ENCODE results near the gene AOPEP.

AOPEP gene

DNA sequence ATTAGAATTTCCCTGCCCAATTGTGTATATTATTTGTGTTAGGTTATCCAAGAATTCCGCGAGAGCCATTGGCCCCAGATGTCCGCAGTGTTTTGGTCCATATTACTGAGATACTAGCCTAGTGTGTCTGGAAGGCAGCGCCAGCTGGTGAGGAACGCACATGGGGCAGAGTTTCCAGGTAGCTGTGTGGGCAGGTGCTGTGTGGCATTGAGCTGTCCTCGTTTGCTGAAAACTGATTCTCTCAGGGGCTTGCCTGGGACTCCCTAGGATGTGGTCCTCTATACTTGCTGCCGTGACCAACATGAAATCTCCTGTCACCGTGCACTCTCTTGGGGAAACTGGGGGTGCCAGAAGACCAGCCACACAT is 302.3 kb downstream of the AOPEP start:
- TF ChIP-seq, protein P1, sequence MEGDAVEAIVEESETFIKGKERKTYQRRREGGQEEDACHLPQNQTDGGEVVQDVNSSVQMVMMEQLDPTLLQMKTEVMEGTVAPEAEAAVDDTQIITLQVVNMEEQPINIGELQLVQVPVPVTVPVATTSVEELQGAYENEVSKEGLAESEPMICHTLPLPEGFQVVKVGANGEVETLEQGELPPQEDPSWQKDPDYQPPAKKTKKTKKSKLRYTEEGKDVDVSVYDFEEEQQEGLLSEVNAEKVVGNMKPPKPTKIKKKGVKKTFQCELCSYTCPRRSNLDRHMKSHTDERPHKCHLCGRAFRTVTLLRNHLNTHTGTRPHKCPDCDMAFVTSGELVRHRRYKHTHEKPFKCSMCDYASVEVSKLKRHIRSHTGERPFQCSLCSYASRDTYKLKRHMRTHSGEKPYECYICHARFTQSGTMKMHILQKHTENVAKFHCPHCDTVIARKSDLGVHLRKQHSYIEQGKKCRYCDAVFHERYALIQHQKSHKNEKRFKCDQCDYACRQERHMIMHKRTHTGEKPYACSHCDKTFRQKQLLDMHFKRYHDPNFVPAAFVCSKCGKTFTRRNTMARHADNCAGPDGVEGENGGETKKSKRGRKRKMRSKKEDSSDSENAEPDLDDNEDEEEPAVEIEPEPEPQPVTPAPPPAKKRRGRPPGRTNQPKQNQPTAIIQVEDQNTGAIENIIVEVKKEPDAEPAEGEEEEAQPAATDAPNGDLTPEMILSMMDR (IDR thresholded peaks at IDR 0.05; ENCODE audit: borderline replicate concordance, control extremely low read depth, extremely low read depth, insufficient read depth, missing control alignments) = no peak
- no peak for DNase-seq (ENCODE audit: low spot score)
- in situ Hi-C loops (cut with MboI; ENCODE audit: low sequenced_read_pairs, unreplicated experiment) = no loop called here

DNA sequence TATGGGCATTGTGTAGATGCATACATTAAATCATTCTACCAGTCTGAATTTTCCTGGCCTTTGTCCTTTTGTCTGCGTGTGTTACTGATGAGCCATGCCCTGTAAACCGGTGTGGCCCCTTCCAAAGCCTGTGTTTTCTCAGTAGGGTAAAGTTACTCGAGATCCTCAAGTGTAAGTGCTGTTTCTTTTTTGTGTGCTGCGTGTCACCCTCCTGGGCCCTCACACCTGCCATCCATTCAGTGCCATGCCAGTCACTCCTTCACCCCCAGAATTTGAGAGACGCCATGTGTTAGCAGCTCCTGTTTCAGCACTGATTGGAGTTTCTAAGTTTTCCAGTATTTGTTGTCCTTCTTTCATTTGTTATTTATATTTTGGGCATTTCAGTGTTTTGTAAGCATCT is 302.8 kb downstream of the AOPEP start:
- in situ Hi-C loops (cut with MboI; ENCODE audit: low sequenced_read_pairs, unreplicated experiment) = no loop called here
- DNase-seq (ENCODE audit: low spot score) = no peak
- TF ChIP-seq, protein P1 (IDR thresholded peaks at IDR 0.05; ENCODE audit: borderline replicate concordance, control extremely low read depth, extremely low read depth, insufficient read depth, missing control alignments) = no peak

DNA sequence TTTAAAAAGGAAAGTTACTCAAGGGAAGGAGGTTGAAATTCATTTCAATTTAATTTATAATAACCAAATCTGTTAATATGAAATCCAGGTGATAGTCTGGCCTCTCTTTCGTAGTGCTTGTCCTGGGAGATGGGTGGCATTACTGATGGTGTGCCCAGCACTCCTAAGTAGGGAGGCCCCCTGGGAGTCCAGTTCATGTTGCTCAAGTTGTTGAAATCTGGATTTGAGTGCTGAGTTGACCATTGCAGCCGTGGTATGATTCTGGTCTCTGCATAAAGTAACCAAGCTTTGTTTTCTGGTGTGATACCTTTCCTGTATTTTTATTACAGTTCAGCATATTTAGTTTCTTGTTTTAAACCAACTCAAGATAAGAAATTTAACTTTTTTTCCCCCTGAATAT is 303.2 kb downstream of the AOPEP start:
- no peak for DNase-seq (ENCODE audit: low spot score)
- in situ Hi-C loops (cut with MboI; ENCODE audit: low sequenced_read_pairs, unreplicated experiment) = no loop called here
- TF ChIP-seq, protein P1 (IDR thresholded peaks at IDR 0.05; ENCODE audit: borderline replicate concordance, control extremely low read depth, extremely low read depth, insufficient read depth, missing control alignments) = no peak

DNA sequence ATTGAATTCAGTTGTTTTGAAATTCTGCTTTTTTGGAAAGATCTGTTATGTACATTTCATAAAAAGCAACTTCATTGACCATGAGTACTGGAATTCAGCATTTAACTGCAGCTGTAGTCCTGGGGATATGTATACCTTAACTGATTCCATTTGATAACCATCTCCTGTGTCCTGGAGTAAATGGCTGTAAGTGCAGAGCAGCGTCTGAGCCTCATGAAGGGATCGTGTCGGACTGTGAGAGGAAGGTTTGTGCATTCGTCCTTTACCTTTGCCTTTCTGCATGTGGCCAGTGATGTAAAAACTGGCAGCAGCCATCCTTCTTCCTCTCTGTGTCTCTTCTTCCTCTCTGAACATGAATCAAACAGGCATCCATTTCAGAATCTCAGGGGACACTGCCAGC is 303.8 kb downstream of the AOPEP start:
- no peak for DNase-seq (ENCODE audit: low spot score)
- TF ChIP-seq, protein P1 (IDR thresholded peaks at IDR 0.05; ENCODE audit: borderline replicate concordance, control extremely low read depth, extremely low read depth, insufficient read depth, missing control alignments) = no peak
- in situ Hi-C loops (cut with MboI; ENCODE audit: low sequenced_read_pairs, unreplicated experiment) = no loop called here

DNA sequence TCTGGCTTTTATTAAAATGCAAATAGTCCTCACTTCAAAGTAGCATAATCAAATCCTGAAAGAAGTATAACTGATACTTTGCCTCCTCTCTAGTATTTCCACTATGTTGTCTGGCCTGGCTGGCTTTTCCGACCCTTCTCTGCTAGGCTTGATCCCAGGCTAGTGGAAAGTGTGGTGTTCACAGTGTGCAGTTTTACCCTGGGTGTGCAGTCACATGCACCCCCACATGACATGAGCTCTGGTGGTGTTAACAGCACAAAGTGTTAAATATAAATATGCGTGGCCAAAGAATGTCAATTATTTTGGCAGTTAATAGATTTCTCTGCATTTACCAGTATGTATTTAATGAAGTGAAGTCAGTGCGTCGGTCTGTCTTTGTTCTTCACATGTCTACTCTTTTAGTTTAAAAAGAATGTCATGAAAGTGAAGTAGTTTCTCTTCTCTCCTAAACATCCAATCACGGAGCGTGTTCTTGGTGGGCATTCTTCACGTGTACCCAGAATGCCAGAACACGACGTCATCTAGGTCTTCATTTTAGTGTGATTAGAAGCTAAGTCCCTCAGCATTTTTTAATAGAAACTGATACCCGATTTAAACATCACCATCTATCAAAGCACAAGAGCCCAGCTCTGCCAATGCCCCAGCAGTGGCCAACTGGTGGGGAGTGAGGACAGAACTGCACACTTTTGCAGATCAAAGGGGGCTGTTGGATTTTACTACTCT is 304.6 kb downstream of the AOPEP start:
- DNase-seq (ENCODE audit: low spot score) = no peak
- in situ Hi-C loops (cut with MboI; ENCODE audit: low sequenced_read_pairs, unreplicated experiment) = no loop called here
- TF ChIP-seq, protein P1 (IDR thresholded peaks at IDR 0.05; ENCODE audit: borderline replicate concordance, control extremely low read depth, extremely low read depth, insufficient read depth, missing control alignments) = no peak

DNA sequence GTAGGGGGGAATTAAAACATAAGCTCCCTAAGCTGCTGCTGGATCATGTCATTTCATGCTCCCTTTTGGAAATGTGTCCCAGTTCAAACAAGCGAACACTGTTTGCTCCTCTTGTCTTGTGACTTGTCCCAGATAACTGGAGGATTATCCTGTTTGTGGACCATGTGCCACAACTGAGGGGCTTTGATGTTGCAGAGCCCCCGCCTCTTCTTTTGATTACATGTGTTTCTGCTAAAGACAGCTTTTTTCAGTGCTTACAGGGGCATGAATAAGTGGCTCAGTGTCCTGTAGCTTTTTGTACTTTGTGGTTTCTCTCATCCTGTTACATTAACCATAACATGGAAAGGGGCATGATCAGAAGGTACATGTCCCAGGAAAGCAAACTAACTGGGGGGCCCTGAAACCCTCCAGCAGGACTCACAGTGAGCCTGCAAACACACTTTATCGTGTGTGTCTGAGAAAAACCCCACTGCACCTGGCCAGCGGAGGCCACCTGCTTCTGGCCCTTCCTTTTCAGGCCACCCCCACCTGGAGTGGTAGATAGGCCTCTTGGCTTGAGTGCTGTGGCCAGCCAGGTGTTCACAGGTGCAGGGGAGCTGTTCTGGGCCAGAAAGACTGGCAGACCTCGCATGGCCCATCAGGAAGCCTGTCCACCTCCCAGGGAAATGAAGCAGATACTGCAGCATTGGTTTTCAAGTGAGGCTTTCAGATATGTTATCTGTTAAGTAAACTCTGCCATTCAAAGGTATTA is 305.4 kb downstream of the AOPEP start:
- in situ Hi-C loops (cut with MboI; ENCODE audit: low sequenced_read_pairs, unreplicated experiment) = no loop called here
- TF ChIP-seq, protein P1 (IDR thresholded peaks at IDR 0.05; ENCODE audit: borderline replicate concordance, control extremely low read depth, extremely low read depth, insufficient read depth, missing control alignments) = no peak
- DNase-seq (ENCODE audit: low spot score) = no peak
